Measurements from ENCODE around the gene ATF7IP.

Gene ATF7IP

DNA sequence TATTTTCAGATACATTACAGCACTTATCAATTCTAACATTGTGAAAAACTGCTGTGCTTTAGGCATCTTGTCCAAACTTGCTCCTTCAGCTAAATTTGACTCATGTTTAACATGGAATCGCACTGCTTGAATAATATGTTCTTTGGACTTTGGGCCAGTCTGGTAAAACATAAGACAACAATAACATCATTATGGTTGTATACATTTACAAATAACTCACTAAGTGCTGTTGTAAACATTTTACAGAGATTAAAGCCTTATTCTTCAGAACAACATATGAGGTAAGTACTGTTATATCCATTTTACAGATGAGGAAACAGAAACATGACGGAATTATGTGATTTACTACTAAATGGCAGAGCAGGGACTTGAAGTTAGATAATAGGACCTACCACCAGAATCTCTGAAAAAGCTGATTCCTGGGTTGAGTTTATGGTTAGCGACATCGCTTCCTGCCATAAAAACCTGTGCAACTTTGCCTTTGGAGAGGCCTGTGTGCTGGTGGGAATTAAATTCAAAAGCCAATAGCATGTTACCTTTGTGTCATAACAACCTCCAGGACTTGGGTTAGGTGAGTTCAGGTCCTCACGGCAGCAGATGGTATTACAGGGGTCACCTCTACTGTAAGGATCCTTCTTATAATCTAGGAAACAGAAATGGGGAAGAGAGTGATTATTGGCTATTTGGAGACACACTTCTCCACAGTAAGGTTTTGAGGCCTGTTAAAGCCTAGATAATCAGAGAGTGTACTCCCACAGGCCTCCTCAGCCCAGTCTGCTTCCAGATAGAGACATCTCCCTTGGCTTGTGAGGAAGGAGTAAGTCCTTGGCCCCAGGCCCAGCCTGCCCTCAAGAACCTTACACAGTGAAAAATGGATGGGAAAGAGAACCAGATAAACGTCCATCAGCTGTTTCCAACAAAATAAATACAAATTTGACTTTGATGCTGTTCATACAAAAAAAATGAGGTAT lies 140.4 kb downstream of the ATF7IP start:
- no peak for DNase-seq

DNA sequence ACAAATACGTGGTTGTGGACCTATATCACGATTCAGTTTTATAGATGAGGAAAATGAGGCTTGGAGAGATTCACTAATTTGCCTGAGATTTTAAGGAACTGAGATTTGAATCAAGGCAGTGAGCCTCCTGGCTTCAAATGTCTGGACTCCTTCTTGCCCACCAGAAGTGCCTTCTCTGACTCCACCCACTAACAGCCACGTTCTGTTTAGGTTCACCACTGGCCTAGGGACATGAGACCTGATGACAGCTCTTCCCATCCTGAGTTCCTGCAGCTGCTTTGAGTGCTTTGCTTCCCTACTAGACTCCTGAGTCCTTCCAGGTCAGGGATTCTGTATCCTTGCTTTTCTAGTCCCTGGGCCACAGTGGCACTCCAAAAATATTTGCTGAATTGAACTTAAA lies 145.1 kb downstream of the ATF7IP start:
- DNase-seq, result no peak

DNA sequence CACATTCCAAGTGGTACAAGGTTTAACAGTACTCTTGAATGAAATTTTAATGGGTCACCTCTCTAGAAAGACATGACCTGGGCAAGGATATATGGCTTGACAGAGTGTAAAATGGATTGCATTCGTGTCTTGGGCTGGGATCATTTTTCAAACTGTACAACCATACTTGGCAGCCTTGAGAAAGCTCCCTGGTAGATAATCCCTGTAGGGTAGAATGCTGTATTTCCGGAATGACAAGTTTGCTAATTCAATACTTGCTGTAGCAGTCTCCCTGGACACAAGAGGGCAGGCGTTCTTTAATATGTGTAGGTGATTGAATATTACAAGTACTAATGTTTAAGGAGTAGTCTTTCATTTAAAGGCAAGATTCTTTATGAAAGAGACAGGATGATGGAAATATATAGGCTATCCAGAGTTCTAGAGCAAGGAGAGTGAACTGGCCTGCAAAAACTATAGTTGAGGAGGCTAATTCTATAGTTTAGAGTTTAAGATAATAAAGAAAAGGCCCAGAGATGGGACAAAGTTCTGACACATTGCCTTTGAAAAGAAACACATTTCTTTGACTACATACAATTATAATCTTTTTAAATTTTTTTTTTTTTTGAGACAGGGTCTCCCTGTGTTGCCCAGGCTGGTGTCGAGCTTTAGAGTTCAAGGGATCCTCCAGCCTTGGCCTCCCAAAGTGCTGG lies 148.8 kb downstream of the ATF7IP start:
- no peak for DNase-seq

DNA sequence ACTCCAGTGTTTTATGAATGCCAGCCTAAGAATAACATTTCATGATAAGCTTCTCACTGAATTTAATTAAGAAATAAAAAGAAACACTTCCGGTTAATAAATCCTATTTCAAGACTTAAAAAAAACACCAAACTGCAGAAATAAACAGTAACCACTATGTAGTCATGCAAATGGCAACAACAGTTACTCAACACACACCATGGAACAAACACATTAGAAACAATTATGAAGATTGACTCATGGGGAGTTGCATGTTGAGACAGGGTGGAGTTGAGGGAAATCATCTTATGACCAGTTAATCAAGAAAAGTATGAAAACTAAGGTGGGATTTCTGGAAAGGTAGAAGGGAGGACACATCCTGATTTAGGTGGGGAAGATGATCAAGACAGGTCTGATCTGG lies 149.5 kb downstream of the ATF7IP start:
- no peak for DNase-seq

DNA sequence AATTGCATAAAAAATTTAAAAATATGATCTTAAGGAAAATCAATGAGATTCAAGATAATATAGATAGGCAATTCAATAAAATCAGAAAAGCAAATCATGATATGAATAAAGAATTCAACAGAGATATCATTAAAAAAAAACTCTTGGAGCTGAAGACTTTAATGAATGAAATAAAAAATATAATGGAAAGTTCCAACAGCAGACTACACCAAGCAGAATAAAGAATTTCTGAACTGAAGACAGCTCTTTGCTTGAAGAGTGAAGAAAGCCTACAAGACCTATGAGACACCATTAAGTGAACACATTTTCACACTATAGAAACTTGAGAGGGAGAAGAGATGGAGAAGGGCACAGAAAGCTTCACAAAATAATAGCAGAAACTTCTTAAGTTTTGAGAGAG lies 156.3 kb downstream of the ATF7IP start:
- no peak for DNase-seq

DNA sequence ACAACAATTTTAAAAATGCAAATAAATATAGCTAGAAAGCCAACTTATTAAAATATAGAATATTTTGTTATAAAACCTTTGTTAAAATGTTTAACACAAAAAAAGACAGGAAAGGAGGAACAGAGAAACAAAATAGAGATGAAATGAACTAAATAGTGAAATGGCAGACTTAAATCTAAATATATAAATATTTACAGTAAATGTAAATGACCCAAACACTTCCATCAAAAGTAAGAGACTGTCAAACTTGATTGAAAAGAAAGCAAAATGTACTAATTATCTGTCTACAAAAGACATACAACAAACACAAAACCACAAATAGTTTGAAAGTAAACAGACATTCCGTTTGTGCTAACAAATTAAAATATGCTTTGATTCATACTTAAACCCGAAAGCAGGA lies 160.5 kb downstream of the ATF7IP start:
- DNase-seq, result no peak

DNA sequence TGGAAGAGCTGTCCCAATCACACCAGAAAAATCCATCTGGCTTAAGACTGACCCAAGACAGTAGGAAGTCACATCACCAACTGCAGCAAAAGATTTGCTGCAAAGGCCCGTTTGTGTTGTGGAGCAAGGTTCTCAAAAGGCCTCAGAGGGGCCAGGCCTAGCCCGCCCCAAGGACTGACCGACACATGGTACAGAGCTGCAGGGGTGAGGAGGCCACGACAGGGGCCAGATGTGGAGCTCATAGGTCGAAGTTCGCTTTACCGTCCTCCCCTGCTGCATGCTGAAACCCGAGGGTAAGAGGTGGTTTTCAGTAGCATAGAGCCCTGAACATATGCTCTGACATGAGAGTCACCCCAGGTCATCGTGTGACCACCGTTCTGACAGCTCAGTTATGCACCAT lies 166.7 kb downstream of the ATF7IP start:
- DNase-seq, result no peak

DNA sequence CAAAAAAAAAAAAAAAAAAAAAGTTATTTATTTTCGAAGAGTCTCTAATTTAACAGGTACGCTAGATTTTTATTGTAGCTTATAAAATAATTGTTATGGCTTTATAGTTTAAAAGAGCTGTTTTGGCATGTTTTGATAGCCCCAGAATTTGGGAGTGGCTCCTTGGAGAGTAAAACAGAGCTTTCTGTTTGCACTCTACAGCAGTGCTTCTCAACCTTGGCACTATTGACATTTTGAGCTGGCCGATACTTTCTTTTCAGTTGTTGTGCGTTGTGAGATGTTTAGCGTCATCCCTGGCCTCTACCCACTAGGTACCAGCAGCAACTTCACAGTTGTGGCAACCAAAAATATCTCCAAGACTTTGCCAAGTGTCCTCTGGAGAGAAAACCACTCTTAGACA lies 171.6 kb downstream of the ATF7IP start:
- no peak for DNase-seq

DNA sequence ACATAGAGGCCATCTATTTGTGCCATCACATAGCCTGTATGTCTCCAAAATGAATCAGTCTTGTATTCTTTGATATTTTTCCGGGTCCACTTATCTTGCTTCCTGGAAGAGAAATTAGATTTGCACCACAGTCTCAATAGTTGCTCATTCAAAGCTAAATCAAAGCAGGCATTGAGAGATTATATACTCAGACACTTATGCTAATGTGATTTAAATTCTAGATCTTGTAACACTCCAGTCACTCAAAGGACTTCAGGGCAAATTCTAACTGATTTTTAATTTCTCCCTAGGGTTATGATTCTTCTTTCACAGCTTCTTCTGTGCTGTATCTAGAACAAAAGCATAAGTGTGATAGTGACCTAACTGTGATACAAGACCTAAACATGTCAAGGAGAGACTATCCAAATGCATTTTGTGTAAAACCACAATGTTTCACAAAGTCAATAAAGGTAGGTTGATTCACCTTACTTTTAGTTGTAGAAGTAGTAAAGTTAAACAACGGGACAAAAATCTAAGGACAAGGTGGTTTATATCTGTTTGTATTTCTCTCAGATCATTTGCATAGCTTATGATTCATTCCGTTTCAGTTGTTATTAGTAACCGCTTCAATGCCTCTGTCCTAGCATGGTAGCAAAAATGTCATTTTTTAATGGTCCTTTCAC lies 175.4 kb downstream of the ATF7IP start:
- DNase-seq, result no peak

DNA sequence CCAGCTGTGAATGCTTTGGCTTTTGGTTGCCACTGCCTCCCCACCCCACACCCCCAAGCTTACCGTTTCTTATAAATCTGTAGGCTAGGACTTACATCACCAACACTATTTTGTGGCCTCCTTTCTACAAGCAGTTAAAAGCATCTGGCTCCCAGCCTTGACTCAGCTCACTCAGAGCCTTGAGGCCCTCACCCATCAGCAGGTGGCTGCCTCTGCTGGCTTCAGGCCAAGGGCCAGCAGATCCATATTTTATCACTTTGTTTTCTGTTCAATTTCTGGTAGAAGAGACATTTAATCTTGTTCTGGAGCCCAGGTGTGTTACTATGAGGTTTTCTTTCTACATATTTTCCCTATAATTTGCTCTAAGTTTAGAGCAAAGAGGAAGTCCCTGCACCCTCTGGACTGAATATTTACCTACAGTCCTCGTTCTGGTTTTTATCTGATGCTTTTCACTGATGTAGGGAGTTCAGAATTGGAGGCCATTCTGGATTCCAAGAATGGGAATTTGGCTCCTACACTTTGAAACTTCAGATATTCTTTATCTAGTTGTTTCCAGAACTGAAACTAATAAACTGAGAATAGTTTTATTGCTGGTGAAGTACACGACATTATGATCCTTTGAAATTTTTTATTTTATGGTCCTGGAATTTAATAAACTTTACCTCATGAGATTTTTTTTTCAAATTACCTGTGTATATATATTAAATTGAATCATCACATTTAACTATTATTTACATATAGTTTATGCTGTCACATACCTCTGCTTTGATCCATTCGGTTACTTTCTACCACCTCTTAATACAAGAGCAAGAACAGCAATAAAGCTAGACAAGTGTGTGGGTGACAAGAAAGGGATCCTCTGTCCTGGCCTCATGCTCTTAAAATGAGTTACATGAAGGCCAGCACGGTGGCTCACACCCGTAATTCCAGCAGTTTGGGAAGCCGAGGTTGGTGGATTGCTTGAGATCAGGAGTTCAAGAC lies 180.0 kb downstream of the ATF7IP start:
- no peak for DNase-seq

DNA sequence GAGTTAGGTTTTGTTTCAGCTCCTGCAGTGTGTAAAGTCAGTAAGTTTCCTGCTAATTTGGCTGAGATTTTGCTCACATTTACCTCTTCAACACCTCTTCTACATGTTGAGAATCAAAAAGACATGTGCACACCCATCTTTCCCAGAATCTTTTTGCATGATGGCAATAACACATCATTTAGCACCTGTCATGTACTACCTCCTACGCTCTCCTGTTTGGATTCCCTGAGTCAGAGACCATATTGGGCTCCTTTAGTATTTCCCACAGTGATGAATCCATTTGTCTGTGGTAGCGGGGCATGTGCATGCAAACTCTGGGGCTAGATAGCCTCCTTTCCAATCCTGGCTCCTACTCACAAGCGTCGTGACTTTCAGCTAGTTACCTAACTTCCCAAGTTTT lies 182.1 kb downstream of the ATF7IP start:
- no peak for DNase-seq

DNA sequence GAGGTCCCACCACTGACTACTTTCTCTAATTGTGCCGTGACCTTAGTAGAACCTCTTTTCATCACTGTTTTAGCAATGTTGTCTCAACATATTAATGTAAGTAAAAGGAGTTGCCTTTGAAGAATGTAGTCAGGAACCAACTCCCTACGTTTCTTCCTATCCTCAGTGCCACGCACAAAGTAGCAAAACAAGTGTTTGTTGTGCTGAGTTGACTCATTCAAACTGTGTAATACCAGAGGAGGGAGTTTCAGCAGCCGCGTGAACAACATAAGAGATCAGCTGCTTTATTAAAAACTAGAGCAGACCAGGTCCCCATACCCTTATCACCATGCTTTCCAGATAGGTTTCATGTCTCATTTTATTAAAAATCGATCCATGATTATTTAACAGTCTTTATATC lies 183.1 kb downstream of the ATF7IP start:
- no peak for DNase-seq

Measured in NCI-H187 treated with DMSO at 0.1 percent for 48 hours (cell line).